ENCODE measurements around the gene FOXJ2. TPM values are rescaled to one million over a fixed set of nuclear protein-coding genes. Genes with fewer than 3 reads are reported as not detected.

Gene FOXJ2
- total RNA-seq, 1 donor from 2014 or later: 24.8 TPM

GRCh38 chr12:8033153-8034044, 883 bp downstream of the FOXJ2 start:
- no peak for DNase-seq (ENCODE audit: extremely low spot score in 2 of 2)
- intact Hi-C loops (cut with DNase I): loop anchor here (10.0 kb wide), 1 partner anchor 51 kb away; the partner anchor contains the start of gene NECAP1

GRCh38 chr12:8034802-8035201, 2.3 kb downstream of the FOXJ2 start:
- H3K4me1 ChIP-seq: peaks cover 70% of the 10 kb centered on the region
- no peaks in the 10 kb centered on the region for H3K9me3 ChIP-seq
- no peaks in the 10 kb centered on the region for H3K27me3 ChIP-seq
- TF ChIP-seq CTCF (IDR thresholded peaks at IDR 0.05) (no peak), POLR2AphosphoS5 (IDR thresholded peaks at IDR 0.05; ENCODE audit: insufficient read depth in 1 of 2, low read depth in 1 of 2) (no peak), POLR2A (IDR thresholded peaks at IDR 0.05) (no peak)
- intact Hi-C loops (cut with DNase I): loop anchor here (10.0 kb wide), 1 partner anchor 50 kb away; the partner anchor contains the start of gene NECAP1
- DNase-seq (ENCODE audit: extremely low spot score in 2 of 2): no peak
- peaks cover 0 to 3% of the 10 kb centered on the region in 2 donors for H3K36me3 ChIP-seq
- peak overlapping the region; percentile 97 for H3K27ac ChIP-seq
- peak overlapping the region; percentile 90 to 97 for H3K4me3 ChIP-seq

More at GRCh38 chr12:8033153-8034044, 883 bp downstream of the FOXJ2 start:
- peak overlapping the region; percentile 90 to 97 for H3K4me3 ChIP-seq
- H3K9me3 ChIP-seq: no peaks in the 10 kb centered on the region
- H3K36me3 ChIP-seq: no peaks in the 10 kb centered on the region
- no peaks in the 10 kb centered on the region for H3K27me3 ChIP-seq
- H3K4me1 ChIP-seq: peaks cover 62% of the 10 kb centered on the region
- TF ChIP-seq CTCF (IDR thresholded peaks at IDR 0.05): no peak
- TF ChIP-seq POLR2AphosphoS5 (IDR thresholded peaks at IDR 0.05; ENCODE audit: insufficient read depth in 1 of 2, low read depth in 1 of 2): peak; percentile 45 to 65
- peak in 1 of 2 donors; percentile 38 for TF ChIP-seq POLR2A (IDR thresholded peaks at IDR 0.05)
- peak overlapping the region; percentile 97 for H3K27ac ChIP-seq

GRCh38 chr12:8035440-8036010, 3.0 kb downstream of the FOXJ2 start:
- Histone ChIP-seq H3K4me3 (peak overlapping the region; percentile 90 to 97), H3K9me3 (no peaks in the 10 kb centered on the region), H3K4me1 (peaks cover 70% of the 10 kb centered on the region), H3K27me3 (no peaks in the 10 kb centered on the region), H3K27ac (peak overlapping the region; percentile 28), H3K36me3 (peaks cover 0 to 10% of the 10 kb centered on the region in 2 donors)
- TF ChIP-seq POLR2AphosphoS5 (IDR thresholded peaks at IDR 0.05; ENCODE audit: insufficient read depth in 1 of 2, low read depth in 1 of 2): no peak
- no peak for TF ChIP-seq POLR2A (IDR thresholded peaks at IDR 0.05)
- TF ChIP-seq CTCF (IDR thresholded peaks at IDR 0.05): no peak
- DNase-seq (ENCODE audit: extremely low spot score in 2 of 2): no peak
- intact Hi-C loops (cut with DNase I): loop anchor here (10.0 kb wide), 1 partner anchor 49 kb away; the partner anchor contains the start of gene NECAP1

- H3K4me3 ChIP-seq: no peak overlapping the region
- peak overlapping the region; percentile 28 for H3K27ac ChIP-seq
- H3K4me1 ChIP-seq: peaks cover 69% of the 10 kb centered on the region
- no peak for DNase-seq (ENCODE audit: extremely low spot score in 2 of 2)
- no peaks in the 10 kb centered on the region for H3K27me3 ChIP-seq
- TF ChIP-seq POLR2AphosphoS5 (IDR thresholded peaks at IDR 0.05; ENCODE audit: insufficient read depth in 1 of 2, low read depth in 1 of 2) (no peak), CTCF (IDR thresholded peaks at IDR 0.05) (no peak)
- H3K9me3 ChIP-seq: no peaks in the 10 kb centered on the region
- intact Hi-C loops (cut with DNase I): loop anchor here (10.0 kb wide), 1 partner anchor 48 kb away; the partner anchor contains the start of gene NECAP1
- H3K36me3 ChIP-seq: peaks cover 0 to 18% of the 10 kb centered on the region in 2 donors
Measured at GRCh38 chr12:8036346-8036745, 3.8 kb downstream of the FOXJ2 start.
